ENCODE measurements around the gene SHANK1.
"Not testable (repeated sequence)": the region's sequence is repeated elsewhere in the genome, so short reads cannot be mapped to it uniquely, and the experiment has no call there.

Gene SHANK1

DNA sequence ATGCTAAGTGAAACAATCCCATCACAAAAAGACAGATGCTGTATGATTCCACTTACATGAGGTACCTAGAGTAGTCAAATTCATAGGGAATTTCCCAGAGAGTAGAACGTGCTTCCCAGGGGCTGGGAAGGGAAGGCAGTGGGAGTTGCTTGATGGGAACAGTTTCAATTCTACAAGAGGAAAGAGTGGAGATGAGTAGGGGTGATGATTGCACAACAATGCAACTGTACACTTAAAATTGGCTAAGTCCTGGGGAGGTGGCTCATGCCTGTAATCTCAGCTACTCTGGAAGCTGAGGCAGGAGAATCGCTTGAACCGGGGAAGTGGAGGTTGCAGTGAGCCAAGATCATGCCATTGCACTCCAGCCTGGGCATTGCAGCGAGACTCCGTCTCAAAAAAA is 101.2 kb downstream of the SHANK1 start:
- H3K9me3 ChIP-seq (ENCODE audit: control extremely low read depth in 1 of 5, control insufficient read depth in 4 of 5, insufficient read depth in 2 of 5, low read depth in 1 of 5, low read length in 4 of 5); H3K4me3 ChIP-seq (ENCODE audit: control insufficient read depth in 1 of 7, extremely low read depth in 1 of 7, insufficient read depth in 4 of 7, low read depth in 2 of 7, low read length in 6 of 7); H3K4me1 ChIP-seq (ENCODE audit: control extremely low read depth in 1 of 4, control insufficient read depth in 4 of 4, insufficient read depth in 4 of 4, low read length in 3 of 4); CTCF ChIA-PET; H3K27ac ChIP-seq (ENCODE audit: insufficient read depth in 1 of 2, low read depth in 1 of 2, low read length in 2 of 2, poor library complexity in 1 of 2, severe bottlenecking in 2 of 2); H3K36me3 ChIP-seq (ENCODE audit: control insufficient read depth in 4 of 4, insufficient read depth in 4 of 4, low read length in 3 of 4); POLR2A ChIA-PET; H3K27me3 ChIP-seq (replicated peaks in 2 of 5; ENCODE audit: control insufficient read depth in 4 of 5, insufficient read depth in 5 of 5, low read length in 4 of 5); DNase-seq: not testable (repeated sequence)
- 91% methylated on average over 4 of the region's 5 CpGs for WGBS (ENCODE audit: insufficient coverage)

DNA sequence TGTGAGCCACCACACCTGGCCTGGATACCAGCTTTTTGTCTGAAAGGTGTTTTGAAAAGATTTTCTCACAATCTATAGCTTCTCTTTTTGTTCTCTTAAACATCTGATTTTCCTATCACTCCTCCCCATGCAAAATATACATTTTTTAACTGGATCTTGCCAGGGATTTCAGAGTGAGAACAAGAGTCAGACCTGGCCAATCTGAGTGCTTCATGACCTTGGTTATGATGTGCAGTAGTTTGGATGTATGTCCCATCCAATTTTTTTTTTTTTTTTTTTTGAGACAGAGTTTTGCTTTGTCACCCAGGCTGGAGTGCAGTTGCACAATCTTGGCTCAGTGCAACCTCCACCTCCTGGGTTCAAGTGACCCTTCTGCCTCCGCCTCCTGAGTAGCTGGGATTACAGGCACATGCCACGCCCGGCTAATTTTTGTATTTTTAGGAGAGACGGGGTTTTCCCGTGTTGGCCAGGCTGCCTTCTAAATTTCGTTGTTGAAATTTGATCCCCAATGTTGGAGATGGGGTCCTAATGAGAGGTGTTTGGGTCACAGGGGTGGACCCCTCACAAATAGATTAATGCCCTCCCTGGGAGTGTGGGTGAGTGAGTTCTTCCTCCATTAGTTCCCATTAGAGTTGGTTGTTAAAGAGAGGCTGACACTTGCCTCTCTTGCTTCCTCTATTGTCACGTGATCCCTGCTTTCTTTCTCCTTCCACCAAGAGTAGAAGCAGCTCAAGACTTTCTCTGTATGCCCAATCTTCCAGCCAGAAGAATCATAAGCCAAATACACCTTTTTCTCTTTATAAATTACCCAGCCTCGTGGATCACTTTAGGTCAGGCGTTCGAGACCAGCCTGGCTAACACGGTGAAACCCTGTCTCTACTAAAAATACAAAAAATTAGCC is 106.8 kb downstream of the SHANK1 start:
- H3K36me3 ChIP-seq (ENCODE audit: control insufficient read depth in 4 of 4, insufficient read depth in 4 of 4, low read length in 3 of 4); H3K4me1 ChIP-seq (ENCODE audit: control extremely low read depth in 1 of 4, control insufficient read depth in 4 of 4, insufficient read depth in 4 of 4, low read length in 3 of 4); H3K9me3 ChIP-seq (ENCODE audit: control extremely low read depth in 1 of 5, control insufficient read depth in 4 of 5, insufficient read depth in 2 of 5, low read depth in 1 of 5, low read length in 4 of 5); H3K27ac ChIP-seq (ENCODE audit: insufficient read depth in 1 of 2, low read depth in 1 of 2, low read length in 2 of 2, poor library complexity in 1 of 2, severe bottlenecking in 2 of 2); POLR2A ChIA-PET; H3K4me3 ChIP-seq (ENCODE audit: control insufficient read depth in 1 of 7, extremely low read depth in 1 of 7, insufficient read depth in 4 of 7, low read depth in 2 of 7, low read length in 6 of 7); CTCF ChIA-PET; DNase-seq: not testable (repeated sequence)
- H3K27me3 ChIP-seq (replicated peaks in 2 of 5; ENCODE audit: control insufficient read depth in 4 of 5, insufficient read depth in 5 of 5, low read length in 4 of 5) = peaks cover 0 to 11% (median 0%) of the 10 kb centered on the region in 5 experiments
- WGBS (ENCODE audit: insufficient coverage) = no CpG with 5 or more reads among the region's 11 CpGs
